ENCODE data around the gene RNF187. TPM values are rescaled to one million over a fixed set of nuclear protein-coding genes. Genes with fewer than 3 reads are reported as not detected.

Gene RNF187
- total and polyA plus RNA-seq, 8 donors, result 8.9 to 44.6 (median 27.8) TPM

GRCh38 chr1:228494044-228494353 is 6.8 kb downstream of the RNF187 start:
- Histone ChIP-seq H3K4me1 (peaks cover 4 to 30% (median 18%) of the 10 kb centered on the region in 4 donors), H3K27me3 (no peaks in the 10 kb centered on the region), H3K4me3 (no peak overlapping the region), H3K27ac (no peak overlapping the region), H3K9me3 (no peaks in the 10 kb centered on the region), H3K36me3 (peaks cover 39 to 79% (median 76%) of the 10 kb centered on the region in 4 donors)
- DNase-seq, result no peak
- WGBS, 5 donors, result 80 to 97% (median 93%) methylated on average over 9 of the region's 9 CpGs
- no peak for TF ChIP-seq POLR2A (IDR thresholded peaks at IDR 0.05)
- no peak for TF ChIP-seq EP300 (IDR thresholded peaks at IDR 0.05)
- TF ChIP-seq CTCF (IDR thresholded peaks at IDR 0.05), result no peak
- no peak for TF ChIP-seq POLR2AphosphoS5 (IDR thresholded peaks at IDR 0.05)
- intact Hi-C loops (cut with DNase I; ENCODE audit: low total_unique reads), result no loop called here

GRCh38 chr1:228494391-228494790 is 7.2 kb downstream of the RNF187 start:
- peaks cover 39 to 78% (median 74%) of the 10 kb centered on the region in 4 donors for H3K36me3 ChIP-seq
- 75 to 83% (median 76%) methylated on average over 7 of the region's 7 CpGs for WGBS, 5 donors
- TF ChIP-seq POLR2AphosphoS5 (IDR thresholded peaks at IDR 0.05), result no peak
- no peak for TF ChIP-seq POLR2A (IDR thresholded peaks at IDR 0.05)
- TF ChIP-seq CTCF (IDR thresholded peaks at IDR 0.05), result no peak
- no peak for TF ChIP-seq EP300 (IDR thresholded peaks at IDR 0.05)

GRCh38 chr1:228494970-228495853 is 8.0 kb downstream of the RNF187 start:
- WGBS, 5 donors, result 85 to 92% (median 87%) methylated on average over 15 of the region's 15 CpGs

More at GRCh38 chr1:228494391-228494790, 7.2 kb downstream of the RNF187 start:
- intact Hi-C loops (cut with DNase I; ENCODE audit: low total_unique reads), result no loop called here
- no peak for DNase-seq
- peaks cover under 1 to 27% (median 14%) of the 10 kb centered on the region in 4 donors for H3K4me1 ChIP-seq
- H3K27ac ChIP-seq, result no peak overlapping the region
- no peaks in the 10 kb centered on the region for H3K27me3 ChIP-seq
- no peak overlapping the region for H3K4me3 ChIP-seq
- no peaks in the 10 kb centered on the region for H3K9me3 ChIP-seq

DNA sequence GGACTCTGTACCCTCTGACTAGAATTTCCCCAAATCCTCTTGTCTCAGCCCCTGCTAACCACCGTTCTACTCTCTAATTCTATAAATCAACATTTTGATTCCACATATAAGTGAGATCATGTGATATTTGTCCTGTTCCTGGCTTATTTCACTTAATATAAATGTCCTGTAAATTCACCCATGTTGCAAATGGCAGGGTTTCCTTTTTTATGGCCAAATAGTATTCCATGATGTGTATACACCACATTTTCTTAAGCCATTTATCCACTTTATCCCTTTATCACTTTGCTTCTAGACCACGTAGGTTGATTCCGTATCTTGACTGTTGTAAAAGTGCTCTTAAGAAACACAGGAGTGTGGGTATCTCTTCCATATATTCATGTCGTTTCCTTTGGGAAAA is 8.9 kb downstream of the RNF187 start:
- intact Hi-C loops (cut with DNase I; ENCODE audit: low total_unique reads), result no loop called here
- H3K4me3 ChIP-seq, result no peak overlapping the region
- H3K9me3 ChIP-seq, result no peaks in the 10 kb centered on the region
- 89 to 99% (median 96%) methylated on average over 4 of the region's 4 CpGs for WGBS, 5 donors
- H3K27ac ChIP-seq, result no peak overlapping the region
- no peak for DNase-seq
- TF ChIP-seq POLR2A (IDR thresholded peaks at IDR 0.05), result no peak
- TF ChIP-seq EP300 (IDR thresholded peaks at IDR 0.05), result no peak
- no peak for TF ChIP-seq CTCF (IDR thresholded peaks at IDR 0.05)
- peaks cover 0 to 20% (median 7%) of the 10 kb centered on the region in 4 donors for H3K4me1 ChIP-seq
- H3K27me3 ChIP-seq, result no peaks in the 10 kb centered on the region
- peaks cover 26 to 61% (median 57%) of the 10 kb centered on the region in 4 donors for H3K36me3 ChIP-seq

More at GRCh38 chr1:228494970-228495853, 8.0 kb downstream of the RNF187 start:
- no peak for TF ChIP-seq CTCF (IDR thresholded peaks at IDR 0.05)
- no peak for TF ChIP-seq POLR2A (IDR thresholded peaks at IDR 0.05)
- no peak for TF ChIP-seq POLR2AphosphoS5 (IDR thresholded peaks at IDR 0.05)
- no peak for TF ChIP-seq EP300 (IDR thresholded peaks at IDR 0.05)
- H3K9me3 ChIP-seq, result no peaks in the 10 kb centered on the region
- no peak for DNase-seq
- H3K4me1 ChIP-seq, result peaks cover 0 to 20% (median 8%) of the 10 kb centered on the region in 4 donors
- intact Hi-C loops (cut with DNase I; ENCODE audit: low total_unique reads), result no loop called here
- peaks cover 33 to 70% (median 66%) of the 10 kb centered on the region in 4 donors for H3K36me3 ChIP-seq
- no peak overlapping the region for H3K27ac ChIP-seq
- H3K27me3 ChIP-seq, result no peaks in the 10 kb centered on the region
- no peak overlapping the region for H3K4me3 ChIP-seq

Measured in stomach (tissue), 9 donors.